GM03348 (cell line): ENCODE measurements around the gene ATP11A.

Source experiments
- DNase-seq: peaks from one replicate; pipeline ENCODE4 v3.0.0; 2012; ENCODE audit warnings: low spot score

Gene ATP11A

DNA sequence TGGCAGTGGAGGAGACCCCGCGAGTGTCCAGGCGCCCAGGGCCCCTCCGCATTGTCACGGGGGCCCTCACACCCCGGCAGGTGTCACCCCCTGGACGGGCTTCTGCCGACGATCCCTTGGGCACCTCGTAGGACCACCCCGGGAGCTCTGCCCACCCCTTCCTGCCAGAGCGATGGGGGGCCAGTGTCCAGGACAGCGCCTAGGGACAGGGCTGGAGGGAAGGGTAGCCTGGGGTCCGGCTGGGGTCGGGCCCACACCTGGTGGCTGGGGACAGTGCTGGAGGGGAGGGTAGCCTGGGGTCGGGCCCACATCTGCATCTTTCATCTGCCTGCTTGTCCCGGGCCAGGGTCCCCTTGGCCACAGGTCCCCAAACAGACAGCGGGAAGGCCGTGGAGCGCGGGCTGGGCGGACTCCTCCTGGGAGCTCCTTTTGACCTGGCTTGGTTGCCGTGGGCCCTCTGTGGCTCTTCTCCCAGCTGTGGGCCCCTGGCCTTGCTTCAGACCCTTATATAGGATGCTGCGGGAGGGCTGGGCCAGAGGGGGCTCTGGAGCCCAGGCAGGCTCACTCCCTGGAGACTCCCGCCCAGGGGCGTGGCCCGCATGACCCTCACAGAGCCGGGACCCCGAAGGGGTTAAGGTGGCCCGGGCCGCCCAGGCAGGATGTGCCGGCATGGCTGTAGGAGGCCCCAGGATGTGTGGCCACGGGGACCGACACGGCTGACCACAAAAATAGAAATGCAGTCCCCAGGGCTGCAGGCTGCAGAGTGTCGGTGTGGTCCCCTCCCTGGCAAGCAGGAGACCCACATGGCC lies 205.0 kb downstream of the ATP11A start:
- no peak for DNase-seq

- DNase-seq = no peak
Observed at GRCh38 chr13:112895521-112896465, 206.0 kb downstream of the ATP11A start.

GRCh38 chr13:112896736-112897602 lies 207.1 kb downstream of the ATP11A start:
- DNase-seq = no peak

DNA sequence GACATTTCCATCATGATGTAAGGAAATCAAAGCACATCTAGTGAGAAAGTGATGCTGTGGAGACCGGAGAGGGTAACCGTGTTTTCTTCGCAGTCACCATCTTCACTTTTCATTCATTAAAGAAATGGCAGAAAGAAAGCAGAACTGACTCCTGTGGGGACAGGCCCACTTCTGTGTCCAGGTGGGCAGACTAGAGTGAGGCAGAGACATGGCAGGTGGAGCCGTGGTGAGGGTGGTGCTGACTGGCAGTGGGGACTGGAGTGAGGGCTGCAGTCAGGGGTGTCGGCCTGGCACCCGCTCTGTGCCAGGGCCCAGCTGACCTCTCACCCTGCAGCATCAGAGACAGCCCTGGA lies 207.7 kb downstream of the ATP11A start:
- DNase-seq = no peak

DNA sequence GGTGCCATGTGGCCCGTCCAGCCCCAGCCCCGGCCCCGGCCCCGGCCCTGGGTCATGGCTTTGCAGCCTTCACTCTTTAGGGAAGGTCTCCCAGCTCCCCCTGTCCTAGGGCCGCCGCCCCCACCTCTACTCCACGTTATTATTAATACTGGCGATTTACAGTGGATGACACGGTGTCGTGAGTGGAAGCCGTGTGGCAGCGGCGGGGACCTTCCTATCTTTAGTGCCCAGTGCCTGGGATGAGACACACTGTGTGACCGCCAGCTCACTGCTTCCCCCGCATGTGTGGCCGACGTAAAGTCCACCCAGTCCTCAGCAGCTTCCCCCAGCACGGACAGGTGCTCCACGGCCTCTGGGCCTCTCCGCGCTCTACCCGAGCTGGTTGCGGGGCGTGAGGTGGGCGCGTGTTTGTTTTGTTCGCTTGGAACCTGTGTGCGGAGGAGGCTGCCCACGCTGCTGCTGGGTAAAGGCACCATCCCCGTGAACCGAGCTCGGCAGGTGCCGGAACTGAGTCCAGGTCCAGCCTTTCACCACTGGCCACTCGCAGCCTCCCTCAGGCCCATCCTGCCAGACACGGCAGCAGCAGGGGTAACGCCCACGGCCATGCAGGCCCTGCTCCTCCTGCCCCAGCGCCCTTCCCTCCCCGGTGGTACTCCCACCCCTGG lies 208.2 kb downstream of the ATP11A start:
- DNase-seq = no peak

- DNase-seq = no peak
Observed at GRCh38 chr13:112898621-112899280, 208.9 kb downstream of the ATP11A start.

- DNase-seq = no peak
Observed at GRCh38 chr13:112899281-112900225, 209.7 kb downstream of the ATP11A start.

DNA sequence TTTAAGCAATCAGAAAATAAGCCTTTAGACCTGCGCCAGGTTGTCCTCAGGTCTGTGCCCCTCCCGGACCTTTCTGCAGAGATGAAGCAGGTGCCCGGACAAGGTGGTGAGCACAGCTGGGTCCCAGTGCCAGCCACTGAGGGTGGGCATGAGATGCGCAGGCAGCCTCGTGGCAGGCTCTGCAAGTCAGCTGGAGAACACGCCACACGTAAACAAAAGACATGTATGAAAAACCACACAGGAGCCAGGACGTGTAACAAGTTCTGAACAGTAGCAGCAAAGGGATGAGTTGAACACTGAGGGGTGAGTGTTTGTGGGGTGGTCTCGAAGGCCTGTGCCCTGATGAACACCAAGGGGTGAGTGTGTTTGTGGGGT lies 210.4 kb downstream of the ATP11A start:
- no peak for DNase-seq

DNA sequence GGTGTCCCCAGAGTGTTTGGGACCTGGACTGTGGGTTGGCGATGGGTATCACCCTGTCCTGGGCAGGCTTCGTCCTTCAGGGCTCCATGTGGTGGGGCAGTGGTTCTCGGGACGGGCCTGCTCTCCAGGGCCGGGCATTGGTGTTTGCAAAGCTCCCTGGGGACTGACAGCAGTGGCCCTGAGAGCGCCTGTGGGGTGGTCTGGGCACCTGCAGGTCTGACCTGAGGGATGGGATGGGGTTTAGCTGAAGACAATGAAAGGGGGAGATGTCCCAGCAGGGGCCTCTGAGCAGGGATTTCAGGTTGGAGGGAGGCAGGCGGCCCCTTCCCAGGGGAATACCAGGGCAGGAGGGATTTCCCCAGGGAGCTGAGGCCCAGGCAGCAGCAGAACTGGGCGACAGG lies 210.9 kb downstream of the ATP11A start:
- no peak for DNase-seq

GRCh38 chr13:112902101-112902651 lies 212.3 kb downstream of the ATP11A start:
- no peak for DNase-seq

DNA sequence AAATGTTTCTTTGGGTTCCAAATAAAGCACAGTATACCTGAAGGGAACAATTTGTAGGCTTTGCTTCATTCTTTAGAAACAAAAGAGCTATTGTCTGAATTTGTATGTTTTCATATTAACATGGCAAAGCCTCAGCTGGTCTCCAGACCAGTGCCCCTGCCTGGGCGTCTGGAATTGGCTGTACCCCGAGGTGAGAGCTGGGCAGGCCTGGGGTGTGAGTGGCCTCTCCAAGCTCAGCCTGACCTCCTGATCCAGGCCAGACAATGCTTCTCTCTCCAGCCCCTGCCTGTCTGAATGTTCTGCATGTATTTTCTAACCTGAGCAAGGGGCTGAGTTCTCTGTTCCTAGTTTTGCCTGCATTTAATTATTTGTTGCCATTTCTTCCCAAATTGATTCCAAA lies 212.8 kb downstream of the ATP11A start:
- DNase-seq = no peak

DNA sequence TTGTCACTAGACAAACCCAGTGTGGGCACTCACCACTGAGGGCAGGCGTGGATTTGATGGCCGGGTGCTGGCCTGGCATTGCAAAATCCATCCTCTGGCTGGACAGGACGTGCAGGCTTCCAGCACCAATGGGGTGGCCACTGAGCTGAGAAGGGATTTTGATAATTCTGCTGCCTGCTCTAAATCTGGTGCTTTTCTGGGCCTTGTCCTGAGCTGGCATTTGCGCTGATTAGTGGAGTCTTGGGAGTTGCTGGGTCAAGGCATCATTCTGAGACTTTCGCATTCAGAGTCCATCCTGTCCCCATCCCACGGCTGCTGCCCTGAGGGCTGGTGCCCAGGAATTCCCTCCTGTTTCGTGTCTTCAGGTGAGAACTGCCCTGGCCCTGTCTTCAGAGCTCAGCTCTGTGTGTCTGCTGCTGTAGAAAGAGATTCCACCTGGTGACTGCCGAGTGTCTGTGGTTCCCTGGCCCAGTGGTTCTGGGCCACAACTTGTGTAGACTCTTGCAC lies 213.3 kb downstream of the ATP11A start:
- DNase-seq = no peak

DNA sequence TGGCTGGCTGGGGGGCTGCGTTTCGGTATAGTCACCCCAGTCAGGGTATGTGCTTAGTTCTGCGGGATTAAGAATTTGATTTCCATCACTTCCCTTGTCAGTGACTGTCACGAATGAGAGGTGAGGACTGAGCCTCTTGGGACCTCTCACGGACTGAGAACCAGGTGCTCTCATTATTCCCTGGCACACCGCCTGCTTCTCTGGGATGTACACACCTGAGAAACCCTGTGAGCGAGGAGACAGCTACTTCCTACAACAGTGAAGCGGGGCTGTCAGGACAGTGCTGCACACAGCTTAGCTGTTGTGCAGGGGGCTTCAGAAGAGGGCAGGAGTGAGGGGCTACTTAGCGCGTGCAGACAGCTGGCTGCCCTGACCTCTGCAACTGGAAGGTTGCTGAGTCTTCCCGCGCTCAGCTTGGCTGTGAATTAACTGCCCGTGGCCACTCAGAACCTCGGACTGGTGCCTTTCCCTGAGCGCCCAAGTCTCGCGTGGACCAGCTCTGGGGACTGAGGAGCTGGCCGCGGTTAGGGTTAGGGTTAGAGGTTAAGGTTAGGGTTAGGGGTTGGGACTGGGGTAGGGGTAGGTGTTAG lies 213.9 kb downstream of the ATP11A start:
- DNase-seq = no peak

GRCh38 chr13:112904436-112904960 lies 214.7 kb downstream of the ATP11A start:
- DNase-seq = no peak

- DNase-seq = no peak
Observed at GRCh38 chr13:112905086-112905485, 215.2 kb downstream of the ATP11A start.

DNA sequence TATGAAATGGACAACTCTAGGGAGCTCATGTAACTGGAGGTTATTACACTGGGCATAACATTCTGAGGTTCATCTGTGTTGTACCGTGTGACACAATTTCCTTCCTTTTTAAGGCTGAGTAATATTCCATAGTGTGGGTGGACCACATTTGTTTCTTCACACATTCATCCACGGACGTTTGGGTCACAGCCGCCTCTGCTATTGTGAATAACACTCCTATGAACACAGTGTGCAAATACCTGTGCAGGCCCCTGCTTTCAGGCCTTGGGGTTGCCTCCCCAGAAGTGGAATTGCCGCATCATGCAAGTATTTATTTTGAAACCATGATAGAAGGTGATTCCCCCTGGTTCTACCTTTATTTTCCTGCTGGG lies 215.8 kb downstream of the ATP11A start:
- no peak for DNase-seq

GRCh38 chr13:112905990-112906641 lies 216.3 kb downstream of the ATP11A start:
- DNase-seq = no peak

- no peak for DNase-seq
Observed at GRCh38 chr13:112907286-112907685, 217.4 kb downstream of the ATP11A start.
